ENCODE results near the gene FADS3. TPM values are rescaled to one million over a fixed set of nuclear protein-coding genes. Genes with fewer than 3 reads are reported as not detected.

The FADS3 gene
- total RNA-seq, 1 donor from 2014 or later: 15.0 TPM

- ATAC-seq (no peak), DNase-seq (ENCODE audit: low spot score) (no peak)
These were observed 8.9 kb upstream of the FADS3 start for GRCh38 chr11:61900251-61900650.

- ATAC-seq (peak; percentile 91), DNase-seq (ENCODE audit: low spot score) (peak; percentile 84)
These were observed 7.9 kb upstream of the FADS3 start for GRCh38 chr11:61899146-61899841.

- ATAC-seq (no peak), DNase-seq (ENCODE audit: low spot score) (no peak)
These were observed 6.9 kb upstream of the FADS3 start for GRCh38 chr11:61898247-61898582.

- ATAC-seq (peak; percentile 81), DNase-seq (ENCODE audit: low spot score) (peak; percentile 66)
These were observed 6.3 kb upstream of the FADS3 start for GRCh38 chr11:61897387-61898246.

- no peak for ATAC-seq
- DNase-seq (ENCODE audit: low spot score): no peak
These were observed 5.5 kb upstream of the FADS3 start for GRCh38 chr11:61896665-61897386.

GRCh38 chr11:61895718-61896059 is 4.3 kb upstream of the FADS3 start:
- DNase-seq (ENCODE audit: low spot score) (no peak), ATAC-seq (no peak)

- DNase-seq (ENCODE audit: low spot score) (no peak), ATAC-seq (no peak)
These were observed 3.8 kb upstream of the FADS3 start for GRCh38 chr11:61895046-61895717.

- no peak for DNase-seq (ENCODE audit: low spot score)
- ATAC-seq: no peak
These were observed 2.6 kb upstream of the FADS3 start for GRCh38 chr11:61893981-61894380.

GRCh38 chr11:61892085-61892370 is 683 bp upstream of the FADS3 start:
- DNase-seq (ENCODE audit: low spot score) (no peak), ATAC-seq (no peak)

GRCh38 chr11:61890529-61891330 is 615 bp downstream of the FADS3 start:
- DNase-seq (ENCODE audit: low spot score): peak; percentile 59
- peak; percentile 23 for ATAC-seq

- ATAC-seq: no peak
- DNase-seq (ENCODE audit: low spot score): no peak
These were observed 1.5 kb downstream of the FADS3 start for GRCh38 chr11:61889831-61890230.

GRCh38 chr11:61888590-61888989 is 2.8 kb downstream of the FADS3 start:
- no peak for ATAC-seq

GRCh38 chr11:61887839-61888494 is 3.4 kb downstream of the FADS3 start:
- no peak for DNase-seq (ENCODE audit: low spot score)
- no peak for ATAC-seq

More at GRCh38 chr11:61888590-61888989, 2.8 kb downstream of the FADS3 start:
- no peak for DNase-seq (ENCODE audit: low spot score)

- ATAC-seq: no peak
- no peak for DNase-seq (ENCODE audit: low spot score)
These were observed 4.7 kb downstream of the FADS3 start for GRCh38 chr11:61886643-61887042.

- no peak for DNase-seq (ENCODE audit: low spot score)
- no peak for ATAC-seq
These were observed 5.4 kb downstream of the FADS3 start for GRCh38 chr11:61885784-61886580.

GRCh38 chr11:61885166-61885778 is 6.1 kb downstream of the FADS3 start:
- ATAC-seq: no peak
- DNase-seq (ENCODE audit: low spot score): no peak

- DNase-seq (ENCODE audit: low spot score) (no peak), ATAC-seq (no peak)
These were observed 7.4 kb downstream of the FADS3 start for GRCh38 chr11:61883947-61884346.

GRCh38 chr11:61883327-61883726 is 8.0 kb downstream of the FADS3 start:
- DNase-seq (ENCODE audit: low spot score) (no peak), ATAC-seq (no peak)

GRCh38 chr11:61882879-61883278 is 8.5 kb downstream of the FADS3 start:
- no peak for ATAC-seq
- no peak for DNase-seq (ENCODE audit: low spot score)
